Right lobe of liver (tissue), 4 donors: ENCODE data around the gene GPR35.

Experiments used
- POLR2A ChIP-seq: fragments of 450-650 bp; IDR thresholded peaks from one replicate; pipeline ENCODE4 v1.6.1; 2017; ENCODE audit warnings: antibody characterized with exemption, mild to moderate bottlenecking
- TF ChIP-seq, protein P1 (sequence below), 4 donors: fragments of 200-600 bp in 3 of 4; fragments of 450-650 bp in 1 of 4; IDR thresholded peaks; one replicate each; pipeline versions ENCODE4 v1.5.1 to v1.8.0; 2016 to 2022; ENCODE audit warnings: antibody characterized with exemption in 4 of 4, mild to moderate bottlenecking in 2 of 4
- donor health status: DM: no; HTN: no; CAD: no.
- donor health status: DM: no; HTN: no; CAD: no.
- donor health status: DM: no; HTN: yes; CAD: no.

DNA sequence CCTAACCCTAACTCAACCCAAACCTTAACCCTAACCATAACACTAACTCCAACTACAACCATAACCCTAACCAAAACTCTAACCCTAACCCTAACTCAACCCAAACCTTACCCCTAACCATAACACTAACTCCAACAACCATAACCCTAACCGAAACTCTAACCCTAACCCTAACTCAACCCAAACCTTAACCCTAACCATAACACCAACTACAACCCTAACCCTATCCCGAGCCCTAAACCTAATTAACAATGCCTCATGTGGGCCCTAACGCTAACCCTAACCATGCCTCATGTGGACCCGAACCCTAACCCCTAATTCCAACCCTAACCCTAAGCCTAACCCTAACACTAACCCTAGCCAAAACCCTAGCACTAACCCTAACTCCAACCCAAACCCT is 11.5 kb upstream of the GPR35 start:
- TF ChIP-seq, protein P1, sequence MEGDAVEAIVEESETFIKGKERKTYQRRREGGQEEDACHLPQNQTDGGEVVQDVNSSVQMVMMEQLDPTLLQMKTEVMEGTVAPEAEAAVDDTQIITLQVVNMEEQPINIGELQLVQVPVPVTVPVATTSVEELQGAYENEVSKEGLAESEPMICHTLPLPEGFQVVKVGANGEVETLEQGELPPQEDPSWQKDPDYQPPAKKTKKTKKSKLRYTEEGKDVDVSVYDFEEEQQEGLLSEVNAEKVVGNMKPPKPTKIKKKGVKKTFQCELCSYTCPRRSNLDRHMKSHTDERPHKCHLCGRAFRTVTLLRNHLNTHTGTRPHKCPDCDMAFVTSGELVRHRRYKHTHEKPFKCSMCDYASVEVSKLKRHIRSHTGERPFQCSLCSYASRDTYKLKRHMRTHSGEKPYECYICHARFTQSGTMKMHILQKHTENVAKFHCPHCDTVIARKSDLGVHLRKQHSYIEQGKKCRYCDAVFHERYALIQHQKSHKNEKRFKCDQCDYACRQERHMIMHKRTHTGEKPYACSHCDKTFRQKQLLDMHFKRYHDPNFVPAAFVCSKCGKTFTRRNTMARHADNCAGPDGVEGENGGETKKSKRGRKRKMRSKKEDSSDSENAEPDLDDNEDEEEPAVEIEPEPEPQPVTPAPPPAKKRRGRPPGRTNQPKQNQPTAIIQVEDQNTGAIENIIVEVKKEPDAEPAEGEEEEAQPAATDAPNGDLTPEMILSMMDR (IDR thresholded peaks at IDR 0.05), result no peak
- no peak for TF ChIP-seq POLR2A
